ENCODE measurements around the gene AZIN2.

The AZIN2 gene

GRCh38 chr1:33126411-33127000 is 45.6 kb downstream of the AZIN2 start:
- peaks cover 3% of the 10 kb centered on the region for H3K9me3 ChIP-seq (ENCODE audit: severe bottlenecking)
- no peak for DNase-seq
- TF ChIP-seq CTCF (IDR thresholded peaks at IDR 0.05; ENCODE audit: low read depth, low read length) = no peak
- H3K36me3 ChIP-seq = no peaks in the 10 kb centered on the region
- peak overlapping the region; percentile 59 for H3K27ac ChIP-seq
- no peaks in the 10 kb centered on the region for H3K27me3 ChIP-seq (ENCODE audit: insufficient read depth, low read depth, severe bottlenecking)
- peak overlapping the region; percentile 68 for H3K4me3 ChIP-seq (ENCODE audit: low read depth, low read length)

DNA sequence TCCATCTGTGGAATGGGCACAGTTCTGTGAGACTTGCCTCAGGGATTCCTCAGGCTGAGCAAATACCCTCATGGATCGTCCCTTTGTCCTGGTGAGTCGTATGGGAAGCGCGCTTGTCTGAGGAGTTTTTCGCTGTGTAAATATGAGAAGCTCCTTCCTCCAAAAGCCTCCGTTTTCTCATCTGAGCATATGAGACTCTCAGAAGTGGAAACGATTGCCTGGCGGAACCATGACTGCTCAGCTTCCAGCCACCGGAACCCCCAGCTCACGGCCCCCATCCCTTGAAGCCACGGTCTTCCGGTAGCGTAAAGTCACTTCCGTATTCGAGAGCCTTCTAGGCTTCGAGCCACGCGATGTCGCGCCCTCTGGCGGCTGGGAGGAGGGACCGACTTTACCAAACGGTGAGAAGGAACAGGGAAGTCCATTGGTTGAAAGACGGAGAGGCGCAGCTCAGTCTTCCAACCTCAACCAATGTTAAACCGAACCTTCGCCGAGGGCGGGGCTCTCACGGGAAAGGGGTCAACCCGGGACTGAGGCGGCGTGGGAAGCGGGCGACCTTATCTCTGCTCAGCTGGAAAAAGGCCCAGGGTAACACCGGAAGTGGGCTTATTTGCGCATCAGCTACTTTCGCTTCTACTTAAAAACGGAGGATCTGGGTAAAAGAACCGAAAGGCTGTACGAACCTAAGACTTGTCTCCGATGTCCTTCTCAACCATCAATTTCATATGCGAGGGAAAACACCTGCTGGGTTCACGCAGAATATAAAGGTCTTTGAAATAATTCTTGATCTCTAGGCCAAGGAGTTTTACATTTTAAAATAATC is 46.3 kb downstream of the AZIN2 start:
- peaks cover 3% of the 10 kb centered on the region for H3K9me3 ChIP-seq (ENCODE audit: severe bottlenecking)
- peak; percentile 79 for TF ChIP-seq CTCF (IDR thresholded peaks at IDR 0.05; ENCODE audit: low read depth, low read length)
- peak overlapping the region; percentile 68 for H3K4me3 ChIP-seq (ENCODE audit: low read depth, low read length)
- no peaks in the 10 kb centered on the region for H3K27me3 ChIP-seq (ENCODE audit: insufficient read depth, low read depth, severe bottlenecking)
- peak overlapping the region; percentile 59 for H3K27ac ChIP-seq
- peak; percentile 91 for DNase-seq
- H3K36me3 ChIP-seq = no peaks in the 10 kb centered on the region

DNA sequence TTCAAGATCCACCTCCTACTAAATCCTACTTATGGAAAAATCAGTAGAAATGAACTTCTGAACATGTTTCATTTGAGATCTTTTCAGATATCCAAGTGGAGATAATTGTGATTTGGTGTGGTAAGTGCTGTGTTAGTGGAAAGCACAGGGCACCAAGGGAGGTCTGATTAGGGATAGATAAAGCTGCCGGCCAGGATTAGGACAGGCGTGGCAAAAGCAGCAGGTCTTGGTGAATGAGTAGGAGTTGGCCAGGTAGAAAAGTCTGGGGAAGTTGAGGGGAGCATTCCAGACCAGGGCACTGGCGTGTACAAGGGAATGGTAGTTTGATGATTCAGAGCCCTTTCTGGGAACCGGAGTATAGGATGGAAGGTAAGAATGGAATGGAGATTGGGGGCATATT is 47.8 kb downstream of the AZIN2 start:
- H3K4me3 ChIP-seq (ENCODE audit: low read depth, low read length) = no peak overlapping the region
- H3K27ac ChIP-seq = no peak overlapping the region
- no peaks in the 10 kb centered on the region for H3K36me3 ChIP-seq
- peaks cover 3% of the 10 kb centered on the region for H3K9me3 ChIP-seq (ENCODE audit: severe bottlenecking)
- H3K27me3 ChIP-seq (ENCODE audit: insufficient read depth, low read depth, severe bottlenecking) = no peaks in the 10 kb centered on the region
- no peak for TF ChIP-seq CTCF (IDR thresholded peaks at IDR 0.05; ENCODE audit: low read depth, low read length)
- no peak for DNase-seq

GRCh38 chr1:33130297-33130696 is 49.3 kb downstream of the AZIN2 start:
- H3K27me3 ChIP-seq (ENCODE audit: insufficient read depth, low read depth, severe bottlenecking) = no peaks in the 10 kb centered on the region
- no peak for TF ChIP-seq CTCF (IDR thresholded peaks at IDR 0.05; ENCODE audit: low read depth, low read length)
- DNase-seq = peak; percentile 35

DNA sequence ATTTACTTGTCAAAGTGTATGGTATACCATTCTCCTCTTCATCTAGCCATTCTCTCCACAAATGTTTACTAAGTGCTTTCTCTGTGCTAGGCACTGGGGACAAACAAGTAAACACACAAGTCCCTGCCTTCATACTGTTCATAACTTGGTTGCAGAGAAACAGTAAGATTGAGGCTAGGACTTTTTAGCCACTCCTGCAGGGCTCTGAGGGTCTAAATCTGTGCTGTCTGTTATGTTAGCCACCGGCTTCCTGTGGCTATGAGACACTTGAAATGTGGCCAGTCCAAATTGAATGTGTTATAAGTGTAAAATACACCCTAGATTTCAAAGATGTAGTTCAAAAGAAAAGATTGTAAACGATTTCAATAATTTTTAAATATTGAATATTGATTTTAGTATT is 50.2 kb downstream of the AZIN2 start:
- H3K36me3 ChIP-seq = no peaks in the 10 kb centered on the region
- H3K27ac ChIP-seq = no peak overlapping the region
- no peaks in the 10 kb centered on the region for H3K27me3 ChIP-seq (ENCODE audit: insufficient read depth, low read depth, severe bottlenecking)
- TF ChIP-seq CTCF (IDR thresholded peaks at IDR 0.05; ENCODE audit: low read depth, low read length) = no peak
- peaks cover 3% of the 10 kb centered on the region for H3K9me3 ChIP-seq (ENCODE audit: severe bottlenecking)
- no peak overlapping the region for H3K4me3 ChIP-seq (ENCODE audit: low read depth, low read length)
- no peak for DNase-seq

More at GRCh38 chr1:33130297-33130696, 49.3 kb downstream of the AZIN2 start:
- no peak overlapping the region for H3K27ac ChIP-seq
- peaks cover 3% of the 10 kb centered on the region for H3K9me3 ChIP-seq (ENCODE audit: severe bottlenecking)
- no peak overlapping the region for H3K4me3 ChIP-seq (ENCODE audit: low read depth, low read length)
- H3K36me3 ChIP-seq = no peaks in the 10 kb centered on the region

All from WERI-Rb-1 (cell line).